Cerebellar cortex (tissue), 1 donor: ENCODE measurements around the gene MT1X.
A peak's percentile ranks its signal among the peaks of the same experiment; 100 is the strongest.
"Not testable (repeated sequence)": the region's sequence is repeated elsewhere in the genome, so short reads cannot be mapped to it uniquely, and the experiment has no call there.

Experiments
- DNase-seq: peaks from one replicate; pipeline ENCODE4 v3.0.0-alpha.2; 2015; ENCODE audit warnings: low spot score

MT1X gene

DNA sequence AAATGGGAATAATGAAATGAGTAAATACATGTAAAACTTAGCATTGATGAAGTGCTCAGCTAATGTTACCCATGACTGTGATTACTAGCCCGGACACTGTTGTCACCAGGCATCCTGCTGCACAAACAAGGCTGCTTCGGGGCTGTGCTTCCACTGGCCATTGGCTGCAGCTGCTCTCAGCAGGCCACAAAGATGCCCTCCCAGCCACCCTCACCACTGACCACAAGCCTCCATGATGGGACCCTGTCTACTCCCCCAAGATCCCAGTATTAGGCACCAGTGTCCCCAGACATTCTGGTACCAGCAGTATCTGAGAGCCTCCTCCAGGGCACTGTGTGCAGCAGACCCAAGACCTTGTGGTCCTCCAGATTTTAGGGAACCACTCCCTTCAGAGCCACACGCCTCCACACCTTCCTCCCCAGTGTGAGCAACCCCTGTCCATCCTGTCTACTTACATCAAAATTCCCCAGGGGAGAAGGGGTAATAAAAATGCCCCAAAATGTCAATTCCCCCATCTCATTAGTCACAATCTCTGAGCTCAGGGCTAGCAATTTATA, 28.0 kb downstream of the MT1X start:
- DNase-seq: no peak

DNA sequence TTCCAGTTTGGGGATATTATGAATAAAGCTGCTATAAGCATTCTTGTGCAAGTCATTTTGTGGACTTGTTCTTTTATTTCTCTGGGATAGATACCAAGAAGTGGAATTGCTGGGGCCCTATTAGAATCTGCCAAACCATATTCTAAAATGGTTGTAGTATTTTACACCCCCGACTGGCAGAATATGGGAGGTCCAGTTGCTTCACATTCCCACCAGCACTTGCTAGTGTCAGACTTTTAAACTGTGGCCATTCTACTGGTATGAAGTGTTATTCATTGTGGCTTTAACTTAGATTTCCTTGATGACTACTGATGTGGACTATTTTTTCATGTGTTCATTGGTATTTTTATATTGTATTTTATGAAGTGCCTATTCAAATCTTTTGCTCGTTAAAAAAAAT, 29.6 kb downstream of the MT1X start:
- DNase-seq: no peak

DNA sequence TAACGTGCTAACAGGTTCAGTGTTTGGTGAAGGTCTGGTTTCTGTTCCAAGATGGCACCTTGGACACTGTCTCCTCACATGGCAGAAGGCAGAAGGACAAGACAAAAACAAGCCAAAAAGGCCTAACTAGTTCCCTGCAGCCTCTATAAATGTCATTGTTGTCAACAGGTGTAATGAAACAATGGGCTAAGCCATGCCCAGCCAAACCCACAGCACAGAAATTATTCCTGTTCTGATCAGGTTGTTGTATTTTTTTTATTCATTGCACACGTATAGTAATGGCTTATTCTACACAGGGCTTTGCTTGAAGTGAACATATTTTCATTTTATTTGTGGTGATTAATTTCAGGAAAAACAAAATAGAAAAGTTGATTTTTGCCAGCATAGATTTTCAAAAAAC, 31.5 kb downstream of the MT1X start:
- DNase-seq: no peak

DNA sequence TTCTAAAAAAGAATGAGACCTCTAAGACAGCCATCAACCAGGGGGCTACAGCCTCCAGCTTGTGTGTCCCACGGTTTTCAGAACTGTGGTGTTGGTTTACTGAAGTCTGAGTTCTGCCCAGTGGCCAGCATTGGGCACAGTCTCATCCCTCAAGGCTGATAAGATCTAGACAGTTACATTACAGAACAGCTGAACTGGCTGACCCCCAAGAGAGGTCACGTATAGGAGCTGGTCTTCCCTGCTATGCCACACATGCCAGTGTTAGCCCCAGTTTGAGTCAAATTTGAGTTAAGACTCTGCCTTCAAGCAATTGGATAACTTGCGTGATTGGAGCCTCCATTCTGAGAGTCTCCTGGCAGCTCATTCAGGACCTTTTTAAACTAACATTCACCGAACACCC, 32.9 kb downstream of the MT1X start:
- no peak for DNase-seq

- DNase-seq: no peak
Observed at GRCh38 chr16:56716761-56717160, 34.5 kb downstream of the MT1X start.

DNA sequence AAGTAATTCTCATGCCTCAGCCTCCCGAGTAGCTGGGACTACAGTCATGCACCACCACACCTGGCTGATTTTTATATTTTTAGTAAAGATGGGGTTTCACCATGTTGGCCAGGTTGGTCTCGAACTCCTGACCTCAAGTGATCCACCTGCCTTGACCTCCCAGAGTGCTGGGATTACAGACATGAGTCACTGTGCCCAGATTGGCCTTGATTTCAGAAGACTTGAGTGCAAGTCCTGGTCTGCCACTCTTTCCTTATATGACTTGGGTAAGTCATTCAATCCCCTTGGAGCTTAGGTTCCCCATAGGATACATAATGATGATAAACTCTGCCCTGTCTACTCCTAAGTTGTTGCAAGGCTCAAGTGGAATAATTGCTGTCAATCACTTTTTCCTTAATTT, 35.3 kb downstream of the MT1X start:
- not testable (repeated sequence) for DNase-seq

DNA sequence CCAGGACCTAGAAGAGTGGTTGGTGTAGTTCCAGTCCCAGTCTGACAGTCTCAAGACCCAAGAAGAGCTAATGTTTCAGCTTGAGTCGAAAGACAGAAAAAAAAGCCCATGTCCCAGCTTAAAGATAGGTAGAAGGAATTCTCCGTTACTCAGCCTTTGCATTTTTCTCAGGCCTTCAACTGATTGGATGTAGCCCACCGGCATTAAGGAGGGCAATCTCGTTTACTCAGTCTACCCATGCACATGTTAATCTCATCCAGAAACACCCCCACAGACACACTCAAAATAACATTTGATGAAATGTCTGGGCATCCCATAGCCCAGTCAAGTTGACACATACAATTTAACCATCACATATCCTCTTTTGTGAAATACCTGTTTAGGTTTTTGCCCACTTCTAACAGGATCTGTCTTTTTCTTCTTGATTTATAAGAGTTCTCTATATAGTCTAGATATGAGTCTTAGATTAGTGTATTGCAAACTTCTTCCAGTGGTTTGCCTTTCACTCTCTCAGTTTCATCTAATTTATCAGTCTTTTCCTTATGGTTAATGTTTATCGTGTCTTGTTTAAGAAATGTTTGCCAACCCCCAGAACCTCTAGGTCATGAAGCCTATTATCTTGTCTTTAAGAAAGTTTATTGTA, 40.1 kb downstream of the MT1X start:
- no peak for DNase-seq

- no peak for DNase-seq
Observed at GRCh38 chr16:56724191-56724590, 41.9 kb downstream of the MT1X start.

- no peak for DNase-seq
Observed at GRCh38 chr16:56726283-56726682, 44.0 kb downstream of the MT1X start.

GRCh38 chr16:56726926-56727325, 44.7 kb downstream of the MT1X start:
- DNase-seq: no peak

DNA sequence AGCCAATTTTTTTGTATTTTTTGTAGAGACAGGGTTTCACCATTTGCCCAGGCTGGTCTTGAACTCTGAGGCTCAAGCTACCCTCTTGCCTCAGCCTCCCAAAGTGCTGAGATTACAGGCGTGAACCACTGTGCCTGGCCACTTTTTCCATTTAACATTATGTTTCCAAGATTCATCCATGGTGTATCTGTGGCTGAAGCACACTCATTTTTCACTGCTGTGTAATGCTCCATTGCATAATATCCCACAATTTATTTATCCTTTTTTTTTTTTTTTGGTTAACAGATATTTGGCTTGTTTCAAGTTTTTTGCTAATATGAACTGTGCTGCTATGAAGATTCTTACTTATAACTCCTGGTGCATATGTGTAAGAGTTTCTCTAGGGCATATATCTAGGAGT, 45.8 kb downstream of the MT1X start:
- DNase-seq: no peak

- DNase-seq: no peak
Observed at GRCh38 chr16:56728980-56729734, 46.9 kb downstream of the MT1X start.

DNA sequence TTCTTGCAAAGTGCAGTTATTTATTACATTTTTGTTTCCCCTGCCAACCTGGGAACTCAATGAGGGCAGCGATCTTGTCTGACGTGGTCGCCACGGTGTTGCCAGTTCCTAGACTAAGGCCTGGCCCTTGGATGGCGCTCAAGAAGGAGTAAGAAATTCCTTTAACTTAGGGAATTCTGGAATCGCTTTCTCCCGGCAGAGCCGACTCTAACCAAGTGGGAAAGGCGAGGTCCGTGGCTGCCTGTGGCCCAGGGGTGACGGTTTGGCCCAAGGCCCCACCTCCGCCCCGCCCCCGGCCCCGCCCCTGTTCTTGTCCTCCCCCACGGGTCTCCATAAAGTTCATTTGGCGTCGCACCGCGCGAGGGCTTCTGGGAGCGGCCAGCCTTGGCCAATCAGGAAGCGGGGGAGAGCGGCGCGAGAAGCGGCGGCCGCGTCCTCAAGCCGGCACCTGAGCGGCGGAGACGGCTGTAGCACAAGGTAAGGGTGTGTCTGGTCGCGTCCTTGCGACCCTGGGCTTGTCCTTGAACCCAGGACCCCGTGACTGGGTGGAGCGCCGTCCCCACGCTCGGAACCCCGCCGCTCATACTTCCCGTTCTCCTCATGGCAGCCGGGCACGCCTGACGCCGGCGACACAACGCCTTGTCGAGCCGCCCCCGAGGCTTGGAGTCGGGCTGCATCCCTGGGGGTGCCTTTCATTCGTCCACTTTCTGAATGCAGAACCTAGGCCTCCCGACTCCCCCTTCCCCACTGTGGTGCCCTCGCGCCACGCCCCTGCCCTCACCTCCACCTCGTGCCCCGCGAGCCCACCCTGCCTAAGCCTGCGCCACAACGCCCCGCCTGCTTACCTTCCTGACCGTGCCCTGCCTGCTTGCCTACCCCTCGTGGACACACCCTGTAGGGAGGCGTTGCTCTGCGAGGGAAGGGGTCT, 47.7 kb downstream of the MT1X start, which contains the start of gene NUP93:
Gene NUP93 (plus strand): TSS at position 395 of the 928 bp plus-strand sequence. CDS start 18,119 bp downstream, outside the sequence.
- DNase-seq: peak; percentile 94

DNA sequence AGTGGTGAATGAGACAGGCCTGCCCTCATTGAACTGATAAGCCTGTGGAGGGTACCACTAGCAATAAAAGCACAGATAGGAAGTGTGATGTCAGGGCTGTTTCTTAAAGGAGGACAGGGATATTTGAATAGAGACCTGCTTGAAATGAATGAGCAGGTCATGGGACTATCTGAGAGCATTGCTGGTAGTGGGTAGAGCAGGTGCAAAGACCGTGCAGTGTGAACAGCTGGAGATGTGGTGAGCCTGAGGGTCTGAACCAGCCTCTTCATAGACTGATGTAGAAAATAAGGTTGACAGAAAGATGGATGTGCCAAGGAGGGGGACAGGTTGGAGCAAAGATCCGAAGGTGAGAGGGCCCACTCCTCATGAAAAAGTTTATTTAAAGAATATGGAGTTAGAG, 50.1 kb downstream of the MT1X start:
- no peak for DNase-seq

DNA sequence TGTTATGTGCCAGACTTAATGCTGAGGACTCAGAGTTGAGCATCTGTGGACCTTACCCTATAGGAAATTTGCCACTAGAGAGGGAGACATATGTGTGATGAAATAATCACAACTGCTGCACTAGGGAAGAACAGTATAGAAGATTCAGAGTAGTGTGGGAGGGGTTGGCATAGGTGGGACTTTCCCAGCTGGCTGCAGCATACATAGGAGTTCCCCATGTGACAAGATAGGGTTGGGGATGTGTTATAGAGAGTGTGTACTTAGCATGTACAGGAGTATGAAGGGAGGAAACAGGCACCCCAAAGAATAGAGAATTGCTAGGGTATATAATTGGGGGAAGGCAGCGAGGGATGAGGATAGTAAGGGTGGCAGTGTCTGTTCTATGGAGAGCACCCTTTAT, 50.6 kb downstream of the MT1X start:
- DNase-seq: no peak
